B cell (primary cell): Measurements from ENCODE around the gene UBE2O. TPM values are rescaled to one million over a fixed set of nuclear protein-coding genes. Genes with fewer than 3 reads are reported as not detected.

Experiments
- ATAC-seq: fragments of 200-7000 bp; cut with Tn5 transposase; one replicate; pipeline ENCODE4 v1.10.0; 2021; ENCODE audit warnings: low read depth, mild to moderate bottlenecking, moderate number of reproducible peaks, moderate library complexity
- CTCF ChIA-PET: fragments of 350-600 bp; sonication (Branson Sonifier 250); formaldehyde crosslinking; loops from one replicate; lab custom pipeline; 2021; ENCODE audit warnings: antibody characterized with exemption, inconsistent platforms; lab: Charles Lee
- POLR2A ChIA-PET: fragments of 350-600 bp; sonication (Branson Sonifier 250); formaldehyde crosslinking; loops from one replicate; lab custom pipeline; 2021; ENCODE audit warnings: antibody characterized with exemption; lab: Charles Lee
- DNase-seq: peaks from one replicate; pipeline ENCODE4 v3.0.0; 2013
- H2AFZ ChIP-seq: 2 replicates; pipeline ENCODE4 v1.6.1; 2012; ENCODE audit warnings: mild to moderate bottlenecking, low read depth, low read length; ENCODE audit not compliant: insufficient read depth, poor library complexity, severe bottlenecking
- H3K27ac ChIP-seq, 2 donors: 1 replicate in 1 of 2; 2 replicates in 1 of 2; pipeline ENCODE4 v1.5.1; 2012 to 2013; ENCODE audit warnings: low read length in 2 of 2, mild to moderate bottlenecking in 2 of 2, moderate library complexity in 1 of 2
- H3K27me3 ChIP-seq, 4 experiments: fragments of 200-600 bp in 1 of 4; sonication (generic) in 1 of 4; replicated peaks in 1 of 4; 1 replicate in 2 of 4; 2 replicates in 2 of 4; pipeline versions ENCODE4 v1.6.1 to v1.7.0; 2013 to 2016; ENCODE audit warnings: low read length in 3 of 4, mild to moderate bottlenecking in 2 of 4, mixed read lengths in 1 of 4, moderate library complexity in 1 of 4; ENCODE audit not compliant: insufficient read depth in 4 of 4, control insufficient read depth in 3 of 4; ENCODE audit errors: control extremely low read depth in 1 of 4
- H3K36me3 ChIP-seq, 2 experiments: replicated peaks in 1 of 2; 1 replicate in 1 of 2; 2 replicates in 1 of 2; pipeline versions ENCODE4 v1.6.1 to v1.7.1; 2013; ENCODE audit warnings: low read length in 1 of 2; ENCODE audit not compliant: insufficient read depth in 2 of 2, control insufficient read depth in 1 of 2; ENCODE audit errors: control extremely low read depth in 1 of 2, extremely low read depth in 1 of 2
- H3K4me1 ChIP-seq, 2 donors: fragments of 200-600 bp in 1 of 2; sonication (generic) in 1 of 2; 1 replicate in 1 of 2; 2 replicates in 1 of 2; pipeline versions ENCODE4 v1.5.1 to v1.6.1; 2013 to 2017; ENCODE audit warnings: low read length in 2 of 2; ENCODE audit not compliant: control insufficient read depth in 2 of 2, insufficient read depth in 2 of 2
- H3K4me2 ChIP-seq: replicated peaks from 2 replicates; pipeline ENCODE3; 2012; ENCODE audit warnings: mild to moderate bottlenecking, low read depth, low read length; ENCODE audit not compliant: poor library complexity, severe bottlenecking
- H3K4me3 ChIP-seq, 5 experiments: fragments of 200-600 bp in 1 of 5; sonication (generic) in 1 of 5; 1 replicate in 3 of 5; 2 replicates in 2 of 5; pipeline versions ENCODE4 v1.5.1 to v1.7.0; 2011 to 2016; ENCODE audit warnings: low read length in 4 of 5, mild to moderate bottlenecking in 4 of 5, low read depth in 2 of 5, control low read depth in 1 of 5, moderate library complexity in 1 of 5; ENCODE audit not compliant: insufficient read depth in 1 of 5; ENCODE audit errors: control extremely low read depth in 1 of 5, extremely low read depth in 1 of 5
- H3K79me2 ChIP-seq: fragments of 200-600 bp; sonication (generic); one replicate; pipeline ENCODE4 v1.6.0; 2016; ENCODE audit warnings: low read length; ENCODE audit not compliant: control insufficient read depth, insufficient read depth
- H3K9ac ChIP-seq: fragments of 200-600 bp; sonication (generic); 2 replicates; pipeline ENCODE4 v1.6.1; 2017; ENCODE audit warnings: mild to moderate bottlenecking, low read length, moderate library complexity
- H3K9me3 ChIP-seq, 3 donors: one replicate each; pipeline versions ENCODE4 v1.6.1 to v1.7.1; 2013; ENCODE audit warnings: low read length in 2 of 3; ENCODE audit not compliant: control insufficient read depth in 2 of 3, insufficient read depth in 1 of 3; ENCODE audit errors: control extremely low read depth in 1 of 3
- H4K20me1 ChIP-seq: 2 replicates; pipeline ENCODE4 v1.6.0; 2012; ENCODE audit warnings: mild to moderate bottlenecking, low read length; ENCODE audit not compliant: insufficient read depth, control insufficient read depth, poor library complexity, severe bottlenecking
- H3K27ac Mint-ChIP-seq: one replicate; pipeline ENCODE4 v1.8.0; 2021; ENCODE audit warnings: mixed read lengths
- H3K27me3 Mint-ChIP-seq: one replicate; pipeline ENCODE4 v1.8.0; 2021; ENCODE audit warnings: mixed read lengths
- H3K4me1 Mint-ChIP-seq: one replicate; pipeline ENCODE4 v1.8.0; 2021; ENCODE audit warnings: mixed read lengths
- H3K4me3 Mint-ChIP-seq: one replicate; pipeline ENCODE4 v1.8.0; 2021; ENCODE audit warnings: mixed read lengths
- H3K9me3 Mint-ChIP-seq: one replicate; pipeline ENCODE4 v1.8.0; 2022; ENCODE audit warnings: mixed read lengths; ENCODE audit not compliant: insufficient read depth
- EZH2 ChIP-seq: IDR thresholded peaks from 2 replicates; pipeline ENCODE4 v1.6.1; 2012; ENCODE audit warnings: borderline replicate concordance, low read depth, mild to moderate bottlenecking, moderate library complexity, low read length; ENCODE audit not compliant: insufficient read depth, poor library complexity, severe bottlenecking
- WGBS: methylation state at CpG from one replicate; pipeline ENCODE4 v1.1.5; 2013; ENCODE audit warnings: missing lambda C conversion rate; ENCODE audit not compliant: insufficient coverage; 5-methylcytosine and 5-hydroxymethylcytosine counted together
- intact Hi-C: fragments of 100-400 bp; cut with micrococcal nuclease; formaldehyde crosslinking; loops from one replicate; pipeline ENCODE4 v1.10.0; 2022
- polyA plus RNA-seq: library from polyadenylated mRNA; depleted of rRNA; stranded (reverse); fragments of >200 nt; gene quantifications from 2 replicates; pipeline ENCODE4 v1.2.3, GENCODE V29; 2012
- total RNA-seq, 2 donors: library from RNA; stranded (reverse); fragments of 120-200 nt in 1 of 2; gene quantifications; 1 replicate in 1 of 2; 2 replicates in 1 of 2; pipeline versions ENCODE4 v1.2.3 to v1.2.4, GENCODE V29; 2013 to 2022
- TF ChIP-seq, protein P1 (sequence below): fragments of 200-600 bp; IDR thresholded peaks from one replicate; pipeline ENCODE4 v1.8.0; 2022; ENCODE audit warnings: antibody characterized with exemption, mild to moderate bottlenecking

The UBE2O gene
- total and polyA plus RNA-seq, 2 donors (not counting 1 experiment from before 2014, with no cell fraction given), result 41.3 to 54.0 TPM

DNA sequence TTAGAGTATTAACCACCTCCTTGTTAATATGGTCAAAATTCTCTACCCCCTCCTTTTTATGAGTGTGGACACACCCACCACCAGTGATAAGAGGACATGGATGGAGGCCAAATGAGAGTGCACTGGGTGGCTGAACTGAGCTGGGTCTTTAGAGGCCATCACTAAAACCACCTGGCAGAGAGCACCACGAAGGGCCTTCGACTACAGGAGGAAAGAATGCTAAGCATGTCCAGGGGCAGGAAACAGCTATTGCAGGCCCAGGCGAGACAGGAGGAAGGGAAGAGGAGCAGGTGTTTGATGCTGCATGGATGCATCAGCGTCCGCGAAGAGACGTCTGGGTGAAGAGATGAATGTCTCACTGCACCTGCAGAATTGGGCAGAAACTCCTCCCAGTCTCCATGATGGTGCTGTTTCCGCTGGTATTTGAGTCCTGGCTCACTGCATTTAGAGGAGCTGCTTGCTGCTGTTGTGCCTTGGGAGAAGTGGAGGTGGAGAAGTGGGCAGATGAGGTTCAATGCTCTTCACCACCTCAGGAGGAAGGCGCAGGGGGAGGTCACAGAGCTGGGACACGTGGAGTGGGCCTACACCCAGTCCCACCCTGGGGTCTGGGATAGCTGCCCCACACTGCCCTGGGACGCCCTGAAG, 35.3 kb downstream of the UBE2O start:
- H3K27ac Mint-ChIP-seq, result peak overlapping the region; percentile 33
- H3K4me1 Mint-ChIP-seq, result peaks cover 60% of the 10 kb centered on the region
- ChIA-PET POLR2A (interaction anchor here (0.7 to 1.7 kb wide), 2 partner anchors 10 to 76 kb away, joined by 3 to 4 read pairs; no protein-coding TSS in a partner anchor), CTCF (interaction anchor here (1.0 to 17.6 kb wide), 7 partner anchors 9 to 236 kb away, joined by 3 to 265 read pairs (median 8); partner anchors contain the start of gene UBE2O)
- H3K4me3 Mint-ChIP-seq, result peak overlapping the region; percentile 14
- H3K9me3 ChIP-seq, result peaks cover 0 to 7% (median 0%) of the 10 kb centered on the region in 3 donors
- peak; percentile 28 for ATAC-seq
- peaks cover 0 to 22% of the 10 kb centered on the region in 2 experiments for H3K36me3 ChIP-seq
- no peak for TF ChIP-seq EZH2
- TF ChIP-seq, protein P1, sequence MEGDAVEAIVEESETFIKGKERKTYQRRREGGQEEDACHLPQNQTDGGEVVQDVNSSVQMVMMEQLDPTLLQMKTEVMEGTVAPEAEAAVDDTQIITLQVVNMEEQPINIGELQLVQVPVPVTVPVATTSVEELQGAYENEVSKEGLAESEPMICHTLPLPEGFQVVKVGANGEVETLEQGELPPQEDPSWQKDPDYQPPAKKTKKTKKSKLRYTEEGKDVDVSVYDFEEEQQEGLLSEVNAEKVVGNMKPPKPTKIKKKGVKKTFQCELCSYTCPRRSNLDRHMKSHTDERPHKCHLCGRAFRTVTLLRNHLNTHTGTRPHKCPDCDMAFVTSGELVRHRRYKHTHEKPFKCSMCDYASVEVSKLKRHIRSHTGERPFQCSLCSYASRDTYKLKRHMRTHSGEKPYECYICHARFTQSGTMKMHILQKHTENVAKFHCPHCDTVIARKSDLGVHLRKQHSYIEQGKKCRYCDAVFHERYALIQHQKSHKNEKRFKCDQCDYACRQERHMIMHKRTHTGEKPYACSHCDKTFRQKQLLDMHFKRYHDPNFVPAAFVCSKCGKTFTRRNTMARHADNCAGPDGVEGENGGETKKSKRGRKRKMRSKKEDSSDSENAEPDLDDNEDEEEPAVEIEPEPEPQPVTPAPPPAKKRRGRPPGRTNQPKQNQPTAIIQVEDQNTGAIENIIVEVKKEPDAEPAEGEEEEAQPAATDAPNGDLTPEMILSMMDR, result no peak
- H2AFZ ChIP-seq, result no peak overlapping the region
- H3K27me3 ChIP-seq, result no peaks in the 10 kb centered on the region
- 24% methylated on average over 11 of the region's 11 CpGs for WGBS
- no peaks in the 10 kb centered on the region for H3K9me3 Mint-ChIP-seq
- H3K79me2 ChIP-seq, result peaks cover 100% of the 10 kb centered on the region
- no peak overlapping the region for H3K4me3 ChIP-seq
- no peaks in the 10 kb centered on the region for H3K27me3 Mint-ChIP-seq
- H4K20me1 ChIP-seq, result peaks cover 50% of the 10 kb centered on the region
- intact Hi-C loops, result no loop called here
- H3K9ac ChIP-seq, result no peak overlapping the region
- DNase-seq, result no peak
- peak overlapping the region in 1 of 2 donors; percentile 8 for H3K27ac ChIP-seq
- peak overlapping the region; percentile 32 for H3K4me2 ChIP-seq
- peaks cover 54 to 57% of the 10 kb centered on the region in 2 donors for H3K4me1 ChIP-seq

DNA sequence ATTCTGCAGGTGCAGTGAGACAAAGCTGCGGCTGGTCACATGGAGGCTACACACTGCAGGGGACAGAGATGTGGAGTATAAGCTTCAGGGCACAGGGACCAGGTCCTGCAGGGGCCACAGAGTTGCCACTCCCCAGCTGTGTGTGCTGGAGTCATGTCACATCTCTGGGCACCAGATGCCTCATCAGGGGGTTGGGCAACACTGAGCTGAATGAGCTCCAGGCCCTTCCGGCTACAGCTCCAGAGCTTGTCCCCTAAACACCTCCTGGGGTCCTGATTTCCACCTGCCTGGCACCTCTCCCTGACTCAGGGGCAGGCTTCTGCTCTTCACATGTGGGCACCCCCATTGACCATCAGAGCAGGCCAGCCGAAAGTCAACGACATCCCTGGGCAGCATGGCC, 36.1 kb downstream of the UBE2O start:
- Mint-ChIP-seq H3K4me1 (peaks cover 53% of the 10 kb centered on the region), H3K27ac (no peak overlapping the region), H3K4me3 (no peak overlapping the region), H3K27me3 (no peaks in the 10 kb centered on the region), H3K9me3 (no peaks in the 10 kb centered on the region)
- Histone ChIP-seq H3K4me3 (no peak overlapping the region), H3K27me3 (no peaks in the 10 kb centered on the region), H3K9me3 (peaks cover 0 to 7% (median 0%) of the 10 kb centered on the region in 3 donors), H3K4me1 (peaks cover 47 to 50% of the 10 kb centered on the region in 2 donors), H3K27ac (no peak overlapping the region), H3K9ac (no peak overlapping the region), H3K36me3 (peaks cover 0 to 27% of the 10 kb centered on the region in 2 experiments), H3K4me2 (no peak overlapping the region), H2AFZ (no peak overlapping the region), H3K79me2 (peaks cover 100% of the 10 kb centered on the region), H4K20me1 (peaks cover 50% of the 10 kb centered on the region)
- no peak for ATAC-seq
- TF ChIP-seq, protein P1, result no peak
- TF ChIP-seq EZH2, result no peak
- ChIA-PET POLR2A (interaction anchor here (0.7 to 1.0 kb wide), 2 partner anchors 14 to 76 kb away, joined by 3 to 4 read pairs; no protein-coding TSS in a partner anchor), CTCF (interaction anchor here (0.8 to 17.6 kb wide), 8 partner anchors 8 to 90 kb away, joined by 3 to 265 read pairs (median 8); partner anchors contain the start of gene UBE2O)
- DNase-seq, result no peak
- intact Hi-C loops, result no loop called here
- WGBS, result 97% methylated on average over 4 of the region's 4 CpGs
